GM13976 (cell line): ENCODE results near the gene PRRC2C.

Source experiments
- DNase-seq: peaks from one replicate; pipeline ENCODE4 v3.0.0; 2012; ENCODE audit warnings: low spot score
- in situ Hi-C: fragments of 300-500 bp; cut with MboI; formaldehyde crosslinking; loops from one replicate; pipeline ENCODE4 v1.12.0; 2022; ENCODE audit warnings: low sequenced_read_pairs, mixed read lengths, inconsistent platforms; ENCODE audit not compliant: unreplicated experiment
- TF ChIP-seq, protein P1 (sequence below): IDR thresholded peaks from 2 replicates; pipeline ENCODE4 v1.5.1; 2012; ENCODE audit warnings: borderline replicate concordance, mild to moderate bottlenecking; ENCODE audit not compliant: insufficient read depth; ENCODE audit errors: extremely low read depth, missing control alignments, control extremely low read depth

PRRC2C gene

DNA sequence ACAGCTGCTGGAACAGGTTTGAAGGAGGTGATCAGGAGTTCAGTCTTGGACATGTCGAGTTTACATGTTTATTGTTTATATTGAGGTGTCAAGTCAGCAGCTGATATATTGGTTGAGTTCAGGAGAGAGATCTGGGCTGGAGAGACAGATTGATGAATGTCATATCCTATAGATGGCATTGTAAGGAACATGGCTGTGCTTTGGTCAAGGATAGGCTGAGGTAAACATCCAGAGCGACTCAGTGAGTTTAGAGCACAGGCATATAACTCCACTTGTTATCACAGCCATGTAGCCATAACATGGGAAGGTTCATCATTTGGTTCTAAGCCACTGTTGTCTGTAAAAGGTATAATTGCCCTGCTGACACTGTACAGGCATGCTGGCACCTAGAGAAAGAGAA is 131.3 kb downstream of the PRRC2C start:
- no peak for DNase-seq

DNA sequence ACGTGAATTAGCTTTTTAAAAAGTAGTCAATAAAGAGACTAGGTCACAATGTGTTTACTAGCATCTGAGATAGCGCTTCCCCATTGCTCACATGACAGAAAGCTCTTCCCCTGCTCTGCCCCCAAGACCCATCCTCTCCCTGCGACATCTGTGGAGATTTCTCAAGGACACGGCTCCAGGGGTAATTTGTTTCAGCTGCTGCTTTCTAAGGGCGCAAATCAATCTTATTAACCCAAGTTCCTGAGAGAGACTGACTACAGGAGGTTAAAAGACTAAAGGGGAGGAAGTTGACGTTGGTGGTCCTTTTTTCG is 136.8 kb downstream of the PRRC2C start, which contains the start of gene MYOCOS:
Gene MYOCOS, plus strand, starts transcription at position 92 of the 311 bp plus-strand sequence. CDS start 1,641 bp downstream, outside the sequence.
- TF ChIP-seq, protein P1, sequence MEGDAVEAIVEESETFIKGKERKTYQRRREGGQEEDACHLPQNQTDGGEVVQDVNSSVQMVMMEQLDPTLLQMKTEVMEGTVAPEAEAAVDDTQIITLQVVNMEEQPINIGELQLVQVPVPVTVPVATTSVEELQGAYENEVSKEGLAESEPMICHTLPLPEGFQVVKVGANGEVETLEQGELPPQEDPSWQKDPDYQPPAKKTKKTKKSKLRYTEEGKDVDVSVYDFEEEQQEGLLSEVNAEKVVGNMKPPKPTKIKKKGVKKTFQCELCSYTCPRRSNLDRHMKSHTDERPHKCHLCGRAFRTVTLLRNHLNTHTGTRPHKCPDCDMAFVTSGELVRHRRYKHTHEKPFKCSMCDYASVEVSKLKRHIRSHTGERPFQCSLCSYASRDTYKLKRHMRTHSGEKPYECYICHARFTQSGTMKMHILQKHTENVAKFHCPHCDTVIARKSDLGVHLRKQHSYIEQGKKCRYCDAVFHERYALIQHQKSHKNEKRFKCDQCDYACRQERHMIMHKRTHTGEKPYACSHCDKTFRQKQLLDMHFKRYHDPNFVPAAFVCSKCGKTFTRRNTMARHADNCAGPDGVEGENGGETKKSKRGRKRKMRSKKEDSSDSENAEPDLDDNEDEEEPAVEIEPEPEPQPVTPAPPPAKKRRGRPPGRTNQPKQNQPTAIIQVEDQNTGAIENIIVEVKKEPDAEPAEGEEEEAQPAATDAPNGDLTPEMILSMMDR = no peak
- DNase-seq = no peak
- in situ Hi-C loops = no loop called here

More for the DNA sequence above, 131.3 kb downstream of the PRRC2C start:
- TF ChIP-seq, protein P1 = no peak
- in situ Hi-C loops = no loop called here

DNA sequence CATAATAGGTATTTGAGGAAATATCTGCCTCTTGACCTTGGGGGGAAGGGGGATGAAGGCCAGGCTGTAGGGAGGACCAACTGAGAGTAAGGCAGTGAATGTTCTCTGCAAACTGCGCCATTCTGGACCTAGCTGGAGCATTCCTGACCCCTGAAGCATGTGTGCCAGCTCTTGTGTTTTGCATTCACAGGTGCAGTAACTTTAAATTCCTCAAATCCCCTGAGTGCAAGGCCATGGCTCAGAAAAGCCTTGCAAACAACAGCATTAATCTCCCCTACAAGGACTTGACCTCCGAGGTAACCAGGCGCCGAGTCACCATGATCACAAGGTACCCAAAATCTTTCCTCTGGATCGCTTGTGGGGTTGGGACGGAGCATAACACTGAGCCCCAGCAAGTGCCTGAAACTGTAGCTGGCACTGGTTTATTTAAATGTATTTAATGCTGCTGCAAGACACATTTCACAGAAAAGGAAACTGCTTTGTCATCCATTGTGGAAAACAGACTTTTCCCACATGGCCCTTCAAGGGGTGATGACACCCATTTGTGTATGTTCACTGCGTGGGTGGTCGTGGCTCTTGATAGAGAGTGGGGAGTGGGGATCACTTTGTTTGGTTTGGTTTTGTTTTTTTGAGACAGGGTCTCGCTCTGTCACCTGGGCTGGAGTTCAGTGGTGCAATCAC is 138.5 kb downstream of the PRRC2C start:
- DNase-seq = no peak
- TF ChIP-seq, protein P1 = no peak
- in situ Hi-C loops = no loop called here

DNA sequence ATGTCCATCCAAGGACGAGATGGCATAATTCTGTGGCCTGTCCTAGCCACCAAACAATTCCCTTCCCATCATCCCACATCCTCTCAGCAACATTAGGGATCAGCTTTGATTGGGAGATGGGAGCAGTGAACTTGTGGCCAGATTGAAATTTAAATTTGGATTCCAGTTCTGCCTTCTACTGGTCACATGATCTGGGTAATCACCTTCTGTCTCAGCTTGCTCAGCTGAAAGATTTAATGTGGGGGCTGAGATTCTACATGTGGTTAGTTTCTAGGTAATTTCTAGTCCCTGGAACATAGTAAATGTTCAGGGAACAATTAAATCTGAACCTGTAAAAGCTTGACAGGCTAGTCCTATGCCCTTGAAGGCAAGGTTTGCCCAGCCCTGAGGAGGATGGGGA is 139.9 kb downstream of the PRRC2C start:
- in situ Hi-C loops = no loop called here
- TF ChIP-seq, protein P1 = no peak
- DNase-seq = no peak

DNA sequence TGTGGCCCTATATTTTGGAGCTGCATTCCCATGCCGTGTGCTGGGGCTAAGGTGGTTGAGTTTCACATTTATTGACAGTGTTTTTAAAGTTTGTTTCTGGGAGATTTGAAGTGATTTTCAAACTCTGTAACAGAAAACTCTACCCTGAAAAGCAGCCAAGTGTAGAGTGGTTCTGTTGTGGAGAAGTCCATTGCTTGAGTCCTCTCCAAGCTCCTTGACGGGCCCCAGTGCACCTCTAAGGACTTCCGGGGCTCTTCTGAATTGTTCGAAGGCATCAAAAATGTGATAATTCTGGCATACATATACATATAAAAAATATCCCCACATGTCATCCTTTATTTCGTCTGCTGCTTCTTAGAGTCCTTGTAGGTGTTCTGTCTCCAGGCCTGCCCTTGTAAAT is 141.7 kb downstream of the PRRC2C start:
- TF ChIP-seq, protein P1 = no peak
- in situ Hi-C loops = no loop called here
- DNase-seq = no peak

DNA sequence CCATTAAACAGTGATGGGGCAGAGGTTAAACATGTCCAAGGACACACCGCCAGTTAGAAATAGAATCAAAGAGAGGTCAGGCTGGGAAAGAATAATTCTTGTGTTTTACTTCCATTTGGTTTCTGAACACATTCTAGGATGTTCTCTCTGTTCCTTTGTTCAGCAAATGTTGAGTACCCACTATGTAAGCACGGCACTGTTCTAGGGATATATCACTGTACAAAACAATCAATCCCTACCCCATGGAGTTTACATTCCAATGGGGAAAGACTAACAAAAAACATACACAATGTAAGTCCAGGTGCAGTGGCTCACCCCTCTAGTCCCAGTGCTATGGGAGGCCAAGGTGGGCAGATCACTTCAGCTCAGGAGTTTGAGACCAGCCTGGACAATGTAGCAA is 142.9 kb downstream of the PRRC2C start:
- in situ Hi-C loops = no loop called here
- no peak for DNase-seq

DNA sequence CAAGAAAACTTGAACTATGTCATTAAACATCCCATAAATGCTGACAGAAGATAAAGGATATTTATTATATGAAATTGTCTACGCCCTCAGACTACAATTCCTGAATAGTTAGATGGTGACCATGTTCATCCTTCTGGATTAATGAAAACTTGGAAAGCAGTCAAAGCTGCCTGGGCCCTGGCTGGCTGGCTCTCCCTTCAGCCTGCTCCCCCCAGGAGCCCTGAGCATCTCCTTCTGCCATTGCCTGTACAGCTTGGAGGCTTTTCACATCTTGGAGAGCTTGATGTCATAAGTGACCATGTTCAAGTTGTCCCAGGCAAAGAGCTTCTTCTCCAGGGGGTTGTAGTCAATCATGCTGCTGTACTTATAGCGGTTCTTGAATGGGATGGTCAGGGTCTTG is 150.3 kb downstream of the PRRC2C start:
- DNase-seq = no peak
- in situ Hi-C loops = no loop called here
- TF ChIP-seq, protein P1 = no peak

More for the DNA sequence above, 142.9 kb downstream of the PRRC2C start:
- TF ChIP-seq, protein P1 = no peak
